GM12873 (cell line): ENCODE measurements around the gene SLC25A39.

ENCODE experiments used
- TF ChIP-seq, protein P1 (sequence below): IDR thresholded peaks from 2 replicates; pipeline ENCODE4 v1.5.1; 2012; ENCODE audit warnings: low read depth, mild to moderate bottlenecking, moderate library complexity, low read length, control low read depth; ENCODE audit not compliant: insufficient read depth; ENCODE audit errors: missing control alignments

The SLC25A39 gene

GRCh38 chr17:44343510-44344209, 19.0 kb upstream of the SLC25A39 start:
- TF ChIP-seq, protein P1, sequence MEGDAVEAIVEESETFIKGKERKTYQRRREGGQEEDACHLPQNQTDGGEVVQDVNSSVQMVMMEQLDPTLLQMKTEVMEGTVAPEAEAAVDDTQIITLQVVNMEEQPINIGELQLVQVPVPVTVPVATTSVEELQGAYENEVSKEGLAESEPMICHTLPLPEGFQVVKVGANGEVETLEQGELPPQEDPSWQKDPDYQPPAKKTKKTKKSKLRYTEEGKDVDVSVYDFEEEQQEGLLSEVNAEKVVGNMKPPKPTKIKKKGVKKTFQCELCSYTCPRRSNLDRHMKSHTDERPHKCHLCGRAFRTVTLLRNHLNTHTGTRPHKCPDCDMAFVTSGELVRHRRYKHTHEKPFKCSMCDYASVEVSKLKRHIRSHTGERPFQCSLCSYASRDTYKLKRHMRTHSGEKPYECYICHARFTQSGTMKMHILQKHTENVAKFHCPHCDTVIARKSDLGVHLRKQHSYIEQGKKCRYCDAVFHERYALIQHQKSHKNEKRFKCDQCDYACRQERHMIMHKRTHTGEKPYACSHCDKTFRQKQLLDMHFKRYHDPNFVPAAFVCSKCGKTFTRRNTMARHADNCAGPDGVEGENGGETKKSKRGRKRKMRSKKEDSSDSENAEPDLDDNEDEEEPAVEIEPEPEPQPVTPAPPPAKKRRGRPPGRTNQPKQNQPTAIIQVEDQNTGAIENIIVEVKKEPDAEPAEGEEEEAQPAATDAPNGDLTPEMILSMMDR: no peak

DNA sequence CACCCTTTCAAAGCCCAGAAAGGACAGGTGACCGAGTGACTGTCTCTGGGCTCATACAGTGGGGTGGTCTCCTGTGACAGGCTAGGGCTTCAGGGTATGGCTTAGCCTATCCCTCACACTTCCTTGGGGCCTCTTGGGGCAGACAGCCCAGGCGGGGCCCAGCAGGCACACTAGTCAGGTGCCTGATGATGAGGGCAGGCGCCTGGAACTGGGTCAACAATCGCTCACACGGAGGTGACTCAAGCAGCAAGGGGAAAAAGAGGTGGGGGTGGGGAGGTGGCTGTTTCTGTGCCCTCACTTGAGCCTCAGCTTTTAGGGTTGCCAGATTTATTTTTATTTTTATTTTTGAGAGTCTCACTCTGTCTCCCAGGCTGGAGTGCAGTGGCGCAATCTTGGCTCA, 14.1 kb upstream of the SLC25A39 start:
- TF ChIP-seq, protein P1: no peak

GRCh38 chr17:44335968-44336367, 11.3 kb upstream of the SLC25A39 start:
- TF ChIP-seq, protein P1: no peak

- TF ChIP-seq, protein P1: no peak
Measured at GRCh38 chr17:44335564-44335963, 10.9 kb upstream of the SLC25A39 start.

DNA sequence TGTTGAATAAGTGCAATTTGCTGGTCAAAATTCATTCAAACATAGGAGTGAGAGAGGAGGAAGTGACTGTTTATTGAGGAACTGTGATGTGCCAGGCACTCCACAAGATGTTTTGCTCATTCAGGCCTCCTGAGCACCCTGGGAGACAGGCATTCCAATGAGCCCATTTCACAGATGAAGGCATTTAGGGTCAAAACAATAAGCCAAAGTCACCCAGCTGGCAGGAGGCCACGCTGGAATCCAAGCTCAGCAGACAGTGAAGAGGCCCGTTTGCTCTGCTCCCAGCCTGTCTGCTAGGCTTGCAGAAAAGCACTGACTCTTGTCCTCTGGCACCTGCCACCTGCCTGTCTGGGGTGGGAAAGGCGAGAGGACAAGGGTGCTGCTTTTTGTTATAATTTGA, 10.1 kb upstream of the SLC25A39 start:
- TF ChIP-seq, protein P1: no peak

DNA sequence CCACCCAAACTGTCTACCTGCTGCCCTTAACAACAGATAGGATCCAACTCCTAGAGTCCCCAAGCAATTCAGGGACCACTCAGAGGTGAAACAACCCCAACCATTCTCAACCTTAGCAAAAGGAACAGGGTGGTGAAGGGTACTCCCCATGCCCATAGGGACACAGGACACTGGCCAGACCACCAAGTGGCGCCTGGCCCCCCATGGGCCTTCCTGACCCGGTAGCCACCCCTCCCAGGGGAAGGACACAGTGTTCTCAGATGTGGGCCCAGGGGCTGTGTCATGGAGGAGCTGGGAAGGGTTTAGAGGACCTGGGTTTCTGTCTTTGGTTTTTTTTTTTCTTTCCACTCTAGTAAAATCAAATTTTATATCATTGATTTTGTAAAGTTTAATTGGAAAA, 9.7 kb upstream of the SLC25A39 start:
- TF ChIP-seq, protein P1: no peak

GRCh38 chr17:44333371-44333770, 8.7 kb upstream of the SLC25A39 start:
- TF ChIP-seq, protein P1: no peak
